ENCODE measurements around the gene ELANE.

DNA sequence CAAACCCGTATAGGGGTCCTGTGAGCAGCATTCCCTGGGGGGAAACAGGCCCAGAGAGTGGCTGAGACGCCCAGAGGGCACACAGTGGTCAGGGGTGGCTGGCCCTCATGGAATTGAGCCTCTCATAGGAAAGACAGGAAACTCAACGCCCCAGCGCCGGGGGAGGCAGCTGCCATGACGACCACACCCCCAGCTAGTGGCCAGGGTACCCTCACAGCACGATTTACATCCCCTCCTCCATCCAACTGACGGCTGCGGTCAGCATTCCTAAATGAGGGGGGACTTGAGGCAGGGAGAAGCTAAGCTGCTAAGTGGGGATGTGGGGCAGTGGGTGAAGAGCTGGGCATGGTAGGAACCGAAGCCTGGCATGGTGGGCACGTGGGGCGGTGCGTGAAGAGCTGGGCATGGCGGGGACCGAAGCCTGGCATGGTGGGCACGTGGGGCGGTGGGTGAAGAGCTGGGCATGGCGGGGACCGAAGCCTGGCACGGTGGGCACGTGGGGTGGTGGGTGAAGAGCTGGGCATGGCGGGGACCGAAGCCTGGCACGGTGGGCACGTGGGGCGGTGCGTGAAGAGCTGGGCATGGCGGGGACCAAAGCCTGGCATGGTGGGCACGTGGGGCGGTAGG, 30.9 kb downstream of the ELANE start:
- TF ChIP-seq, protein P1, sequence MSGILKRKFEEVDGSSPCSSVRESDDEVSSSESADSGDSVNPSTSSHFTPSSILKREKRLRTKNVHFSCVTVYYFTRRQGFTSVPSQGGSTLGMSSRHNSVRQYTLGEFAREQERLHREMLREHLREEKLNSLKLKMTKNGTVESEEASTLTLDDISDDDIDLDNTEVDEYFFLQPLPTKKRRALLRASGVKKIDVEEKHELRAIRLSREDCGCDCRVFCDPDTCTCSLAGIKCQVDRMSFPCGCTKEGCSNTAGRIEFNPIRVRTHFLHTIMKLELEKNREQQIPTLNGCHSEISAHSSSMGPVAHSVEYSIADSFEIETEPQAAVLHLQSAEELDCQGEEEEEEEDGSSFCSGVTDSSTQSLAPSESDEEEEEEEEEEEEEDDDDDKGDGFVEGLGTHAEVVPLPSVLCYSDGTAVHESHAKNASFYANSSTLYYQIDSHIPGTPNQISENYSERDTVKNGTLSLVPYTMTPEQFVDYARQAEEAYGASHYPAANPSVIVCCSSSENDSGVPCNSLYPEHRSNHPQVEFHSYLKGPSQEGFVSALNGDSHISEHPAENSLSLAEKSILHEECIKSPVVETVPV (CRISPR knock-in tag; IDR thresholded peaks at IDR 0.05): no peak
- TF ChIP-seq, protein P2, sequence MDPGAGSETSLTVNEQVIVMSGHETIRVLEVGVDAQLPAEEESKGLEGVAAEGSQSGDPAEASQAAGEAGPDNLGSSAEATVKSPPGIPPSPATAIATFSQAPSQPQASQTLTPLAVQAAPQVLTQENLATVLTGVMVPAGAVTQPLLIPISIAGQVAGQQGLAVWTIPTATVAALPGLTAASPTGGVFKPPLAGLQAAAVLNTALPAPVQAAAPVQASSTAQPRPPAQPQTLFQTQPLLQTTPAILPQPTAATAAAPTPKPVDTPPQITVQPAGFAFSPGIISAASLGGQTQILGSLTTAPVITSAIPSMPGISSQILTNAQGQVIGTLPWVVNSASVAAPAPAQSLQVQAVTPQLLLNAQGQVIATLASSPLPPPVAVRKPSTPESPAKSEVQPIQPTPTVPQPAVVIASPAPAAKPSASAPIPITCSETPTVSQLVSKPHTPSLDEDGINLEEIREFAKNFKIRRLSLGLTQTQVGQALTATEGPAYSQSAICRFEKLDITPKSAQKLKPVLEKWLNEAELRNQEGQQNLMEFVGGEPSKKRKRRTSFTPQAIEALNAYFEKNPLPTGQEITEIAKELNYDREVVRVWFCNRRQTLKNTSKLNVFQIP (CRISPR knock-in tag; IDR thresholded peaks at IDR 0.05; ENCODE audit: borderline replicate concordance, low read depth): no peak
- no peak for TF ChIP-seq ZFP3 (CRISPR knock-in tag; IDR thresholded peaks at IDR 0.05)

Measured in SK-N-SH treated with all-trans-retinoic acid at 6 μM for 48 hours (cell line).